Posterior cingulate gyrus (tissue), 11 donors: Measurements from ENCODE around the gene CFAP206.

ENCODE experiments used
- DNase-seq, 10 donors: peaks; one replicate each; pipeline versions ENCODE4 v3.0.0 to v3.0.0-alpha.2; 2020 to 2021; ENCODE audit warnings: mixed read lengths in 3 of 10
- intact Hi-C: fragments of 100-400 bp; cut with DNase I; formaldehyde crosslinking; loops from one replicate; pipeline ENCODE4 v1.15.1; 2023

Gene CFAP206

GRCh38 chr6:87501809-87502572, 94.2 kb downstream of the CFAP206 start:
- DNase-seq, result no peak
- intact Hi-C loops, result no loop called here

GRCh38 chr6:87504441-87504840, 96.7 kb downstream of the CFAP206 start:
- intact Hi-C loops, result no loop called here
- no peak for DNase-seq
